Ureter (tissue), 1 donor: ENCODE data around the gene ATP6AP1. TPM values are rescaled to one million over a fixed set of nuclear protein-coding genes. Genes with fewer than 3 reads are reported as not detected.
"Not testable (repeated sequence)": the region's sequence is repeated elsewhere in the genome, so short reads cannot be mapped to it uniquely, and the experiment has no call there.

Experiments used
- DNase-seq: peaks from one replicate; pipeline ENCODE4 v3.0.0-alpha.2; 2020; ENCODE audit warnings: low spot score
- total RNA-seq: library from RNA; stranded (reverse); gene quantifications from one replicate; pipeline ENCODE4 v1.2.4, GENCODE V29; 2023
- donor health status: DM: yes; HTN: yes; CAD: no.

ATP6AP1 gene
- 120 TPM for total RNA-seq

GRCh38 chrX:154428176-154429171 is at the start of gene ATP6AP1:
Gene ATP6AP1 (plus strand): TSS chrX:154428677. CDS start chrX:154428693, 16 bp downstream.
- peak; percentile 94 for DNase-seq

- peak; percentile 97 for DNase-seq
Observed at GRCh38 chrX:154378799-154379568, 49.5 kb upstream of the ATP6AP1 start, which contains the start of gene EMD. Gene EMD (plus strand): TSS chrX:154379295. CDS start chrX:154379485, 190 bp downstream.

- DNase-seq, result no peak
Observed at GRCh38 chrX:154379569-154379951, 48.9 kb upstream of the ATP6AP1 start.

GRCh38 chrX:154380153-154380552 is 48.3 kb upstream of the ATP6AP1 start:
- DNase-seq, result no peak

GRCh38 chrX:154380787-154381186 is 47.7 kb upstream of the ATP6AP1 start:
- DNase-seq, result no peak

- no peak for DNase-seq
Observed at GRCh38 chrX:154381271-154381670, 47.2 kb upstream of the ATP6AP1 start.

GRCh38 chrX:154382483-154383069 is 45.9 kb upstream of the ATP6AP1 start:
- no peak for DNase-seq

GRCh38 chrX:154383359-154384283 is 44.9 kb upstream of the ATP6AP1 start:
- DNase-seq, result no peak

GRCh38 chrX:154384284-154384892 is 44.1 kb upstream of the ATP6AP1 start:
- no peak for DNase-seq

- DNase-seq, result not testable (repeated sequence)
Observed at GRCh38 chrX:154388094-154388493, 40.4 kb upstream of the ATP6AP1 start.

GRCh38 chrX:154388649-154389048 is 39.8 kb upstream of the ATP6AP1 start:
- not testable (repeated sequence) for DNase-seq

GRCh38 chrX:154389812-154390747 is 38.4 kb upstream of the ATP6AP1 start:
- not testable (repeated sequence) for DNase-seq

- not testable (repeated sequence) for DNase-seq
Observed at GRCh38 chrX:154396363-154396762, 32.1 kb upstream of the ATP6AP1 start.

- peak; percentile 81 for DNase-seq
Observed at GRCh38 chrX:154396973-154397887, 31.2 kb upstream of the ATP6AP1 start.

GRCh38 chrX:154397888-154398667 is 30.4 kb upstream of the ATP6AP1 start, which contains the start of gene RPL10:
Gene RPL10 (plus strand): TSS chrX:154398377. CDS start chrX:154398520, 143 bp downstream.
- peak; percentile 95 for DNase-seq

GRCh38 chrX:154398668-154399526 is 29.6 kb upstream of the ATP6AP1 start:
- peak; percentile 90 for DNase-seq
